ENCODE results near the gene CSGALNACT2.

CSGALNACT2 gene

DNA sequence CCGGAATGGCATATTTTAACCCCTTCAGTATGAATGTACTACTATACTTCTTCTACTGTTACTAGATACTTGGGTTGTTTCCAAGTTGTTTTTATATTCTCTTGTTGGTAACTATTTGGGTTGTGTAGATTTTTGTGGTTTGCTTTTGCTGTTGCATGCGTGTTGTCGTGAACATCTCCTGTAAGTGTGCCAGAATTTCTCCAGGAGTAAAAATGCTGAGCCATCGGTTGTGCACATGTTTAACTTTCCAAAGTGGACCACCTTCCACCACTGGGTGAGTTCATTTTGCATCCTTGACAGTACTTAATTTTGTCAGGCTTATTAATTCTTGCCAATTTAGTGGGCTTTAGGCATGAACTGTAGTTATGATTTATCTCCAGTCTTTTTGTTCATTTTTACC is 47.9 kb downstream of the CSGALNACT2 start:
- DNase-seq (ENCODE audit: low read depth) = no peak

DNA sequence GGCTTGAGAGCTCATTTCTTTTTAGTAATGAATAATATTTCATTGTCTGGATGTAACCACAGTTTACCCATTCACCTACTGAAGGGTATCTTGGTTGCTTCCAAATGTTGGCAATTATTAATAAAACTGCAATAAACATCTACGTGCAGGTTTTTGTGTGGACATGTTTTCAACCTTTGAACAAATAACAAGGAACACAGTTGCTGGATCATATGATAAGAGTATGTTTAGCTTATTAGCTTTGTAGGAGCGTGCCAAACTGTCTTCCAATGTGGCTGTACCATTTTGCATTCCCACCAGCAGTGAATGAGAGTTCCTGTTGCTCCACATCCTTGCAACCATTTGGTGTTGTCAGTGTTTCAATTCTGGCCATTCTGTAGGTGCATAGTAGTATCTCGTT is 49.0 kb downstream of the CSGALNACT2 start:
- DNase-seq (ENCODE audit: low read depth) = no peak

DNA sequence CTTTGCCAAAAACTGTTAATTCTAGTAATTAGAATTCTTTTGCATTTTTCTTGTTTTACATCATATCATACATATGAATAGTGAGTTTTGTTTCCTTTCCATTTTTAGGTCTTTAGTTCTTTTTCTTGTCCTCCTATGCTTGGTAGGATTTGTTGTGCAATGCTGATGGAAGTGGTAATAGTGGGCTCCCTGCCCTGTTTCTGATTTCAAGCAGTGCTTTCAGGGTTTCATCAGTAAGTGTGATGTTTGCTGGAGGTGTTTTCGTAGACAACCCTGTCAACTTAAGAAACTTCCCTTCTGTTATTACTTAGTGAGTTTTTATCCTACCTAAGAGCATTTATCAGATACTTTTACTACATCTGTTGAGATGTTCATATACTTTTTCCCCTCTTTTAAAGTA is 50.5 kb downstream of the CSGALNACT2 start:
- no peak for DNase-seq (ENCODE audit: low read depth)

DNA sequence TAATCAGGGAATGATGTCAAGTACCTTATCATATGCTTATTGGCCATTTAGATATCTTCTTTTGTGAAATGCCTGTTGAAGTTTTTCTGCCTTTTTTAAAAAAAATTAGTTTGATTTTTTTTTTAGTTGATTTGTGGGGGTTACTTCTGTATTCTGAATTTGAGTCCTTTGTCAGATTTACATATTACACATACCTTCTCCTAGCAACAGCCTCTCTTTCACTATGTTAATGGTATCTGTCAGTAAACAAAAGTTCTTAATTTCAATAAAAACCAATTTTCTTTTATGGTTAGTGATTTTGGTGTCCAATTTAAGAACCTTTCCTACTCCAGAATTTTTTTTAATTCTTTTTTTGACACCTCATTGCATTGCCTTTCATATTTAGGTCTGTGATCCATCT is 52.0 kb downstream of the CSGALNACT2 start:
- no peak for DNase-seq (ENCODE audit: low read depth)

DNA sequence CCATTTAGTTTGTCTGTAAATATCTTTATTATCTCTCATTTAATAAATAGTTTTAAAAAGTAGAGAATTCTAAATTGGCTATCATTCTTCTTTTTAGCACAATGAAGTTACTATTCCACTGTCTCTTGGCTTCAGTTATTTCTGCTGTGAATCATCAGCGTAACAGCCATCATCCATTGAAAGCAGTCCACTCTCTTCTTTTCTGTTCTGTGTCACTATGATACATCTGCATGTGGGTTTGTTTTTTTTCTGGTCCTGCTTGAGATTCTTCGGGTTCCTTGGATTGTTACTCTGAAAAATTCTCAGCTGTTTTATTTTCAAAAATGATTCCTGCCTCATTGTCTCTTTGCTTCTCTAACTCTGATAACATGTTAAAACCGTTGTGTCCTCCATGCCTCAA is 52.5 kb downstream of the CSGALNACT2 start:
- no peak for DNase-seq (ENCODE audit: low read depth)

DNA sequence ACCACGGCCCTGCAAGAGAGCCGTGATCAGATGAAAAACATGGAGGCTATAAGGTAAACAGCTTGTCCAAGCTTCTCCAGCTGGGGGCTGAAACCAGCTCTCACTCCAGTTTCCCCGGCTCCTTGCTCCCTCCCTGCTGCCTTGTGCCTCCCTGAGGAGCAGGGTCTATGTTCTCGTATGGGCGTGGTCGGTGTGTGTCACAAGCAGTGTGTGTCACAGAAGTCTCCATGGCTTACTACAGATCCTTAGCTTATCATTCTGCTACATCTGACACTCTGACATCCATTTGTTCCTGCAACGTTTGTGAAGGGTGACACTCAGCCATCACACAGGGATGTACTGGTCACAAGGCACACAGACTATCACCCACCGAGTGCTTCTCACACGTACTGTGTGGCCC is 54.6 kb downstream of the CSGALNACT2 start:
- no peak for DNase-seq (ENCODE audit: low read depth)

DNA sequence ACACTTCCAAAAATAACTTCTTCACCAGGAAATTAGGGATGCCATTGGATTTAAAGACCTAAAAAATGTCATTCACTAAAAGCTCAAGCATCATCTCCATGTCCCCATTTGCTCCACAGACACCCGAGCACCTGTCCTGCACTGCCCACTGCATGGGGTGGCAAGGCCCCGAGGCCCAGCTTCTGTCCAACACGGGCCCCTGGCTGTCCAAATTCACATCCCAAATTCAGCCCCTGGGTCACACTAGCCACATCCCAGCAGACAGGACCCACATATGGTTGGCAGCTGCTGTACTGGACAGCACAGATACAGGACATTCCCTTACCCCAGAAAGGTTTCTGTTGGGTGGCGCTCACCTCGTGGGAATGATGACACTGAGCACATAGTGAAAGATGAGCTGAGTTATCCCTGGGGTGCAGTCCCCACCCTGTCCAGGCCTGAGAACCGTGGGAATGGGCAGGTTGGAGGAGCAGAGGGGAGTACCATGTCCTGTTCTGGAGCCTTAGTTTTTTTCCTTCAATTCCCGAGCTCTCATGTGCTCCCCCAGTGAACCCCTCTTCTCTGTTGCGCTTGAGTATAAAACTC is 55.3 kb downstream of the CSGALNACT2 start:
- DNase-seq (ENCODE audit: low read depth) = no peak

DNA sequence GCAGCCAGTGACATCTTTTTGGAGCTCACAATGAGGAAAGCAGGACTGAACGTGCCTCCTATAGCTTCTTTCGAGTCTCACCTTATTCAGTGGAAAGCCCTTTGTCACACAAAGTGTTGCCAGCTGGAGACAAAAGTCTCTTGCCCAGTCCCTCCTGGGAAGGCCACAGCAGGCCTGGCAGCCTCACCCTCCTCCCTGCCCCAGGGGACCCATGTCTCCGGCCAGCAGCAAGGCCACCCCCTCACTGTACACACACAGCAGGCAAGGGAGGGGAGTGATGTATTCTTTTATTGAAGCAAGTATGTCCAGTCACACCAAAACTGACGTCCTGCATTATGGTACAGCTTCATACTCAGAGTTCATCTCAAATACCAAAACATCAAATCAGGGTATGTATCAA is 56.0 kb downstream of the CSGALNACT2 start:
- DNase-seq (ENCODE audit: low read depth) = no peak

DNA sequence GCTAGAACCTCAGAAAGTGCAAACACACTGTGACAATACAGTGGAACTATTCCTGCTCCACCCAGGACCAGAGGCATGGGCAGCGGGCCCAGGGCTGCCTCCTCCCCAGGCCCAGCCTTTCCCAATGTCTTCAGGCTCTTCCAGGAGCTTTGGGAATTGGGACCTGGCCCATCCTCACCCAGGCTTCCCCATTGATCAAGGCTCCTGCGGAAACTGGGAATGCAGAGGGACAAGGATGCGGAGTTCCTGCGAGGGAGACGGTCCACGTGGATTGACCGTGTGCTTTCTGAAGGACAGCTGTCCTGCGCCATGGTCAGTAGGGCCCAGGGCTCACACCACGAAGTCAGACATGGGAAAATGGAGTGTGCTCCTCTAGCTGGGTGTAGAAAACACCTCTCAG is 56.6 kb downstream of the CSGALNACT2 start:
- DNase-seq (ENCODE audit: low read depth) = no peak

DNA sequence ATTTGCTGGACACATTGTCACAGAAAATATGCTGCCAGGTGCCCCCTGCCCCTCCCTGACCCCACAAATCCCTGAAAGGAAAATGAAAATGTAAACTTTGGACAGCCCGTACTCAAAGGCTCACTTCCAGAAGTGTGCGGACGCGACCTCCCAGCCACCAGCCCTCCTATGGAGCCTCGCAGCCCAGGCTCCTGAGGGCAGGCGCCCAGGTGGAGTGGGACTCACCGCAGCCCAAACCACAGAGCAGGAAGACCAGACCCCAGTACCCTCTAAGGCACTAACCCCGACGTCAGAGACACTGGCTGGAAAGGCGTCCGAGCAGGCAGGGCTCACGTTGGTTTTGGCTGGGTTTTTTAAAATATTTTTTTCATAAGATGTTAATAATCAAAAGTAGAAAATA is 57.3 kb downstream of the CSGALNACT2 start:
- DNase-seq (ENCODE audit: low read depth) = no peak

DNA sequence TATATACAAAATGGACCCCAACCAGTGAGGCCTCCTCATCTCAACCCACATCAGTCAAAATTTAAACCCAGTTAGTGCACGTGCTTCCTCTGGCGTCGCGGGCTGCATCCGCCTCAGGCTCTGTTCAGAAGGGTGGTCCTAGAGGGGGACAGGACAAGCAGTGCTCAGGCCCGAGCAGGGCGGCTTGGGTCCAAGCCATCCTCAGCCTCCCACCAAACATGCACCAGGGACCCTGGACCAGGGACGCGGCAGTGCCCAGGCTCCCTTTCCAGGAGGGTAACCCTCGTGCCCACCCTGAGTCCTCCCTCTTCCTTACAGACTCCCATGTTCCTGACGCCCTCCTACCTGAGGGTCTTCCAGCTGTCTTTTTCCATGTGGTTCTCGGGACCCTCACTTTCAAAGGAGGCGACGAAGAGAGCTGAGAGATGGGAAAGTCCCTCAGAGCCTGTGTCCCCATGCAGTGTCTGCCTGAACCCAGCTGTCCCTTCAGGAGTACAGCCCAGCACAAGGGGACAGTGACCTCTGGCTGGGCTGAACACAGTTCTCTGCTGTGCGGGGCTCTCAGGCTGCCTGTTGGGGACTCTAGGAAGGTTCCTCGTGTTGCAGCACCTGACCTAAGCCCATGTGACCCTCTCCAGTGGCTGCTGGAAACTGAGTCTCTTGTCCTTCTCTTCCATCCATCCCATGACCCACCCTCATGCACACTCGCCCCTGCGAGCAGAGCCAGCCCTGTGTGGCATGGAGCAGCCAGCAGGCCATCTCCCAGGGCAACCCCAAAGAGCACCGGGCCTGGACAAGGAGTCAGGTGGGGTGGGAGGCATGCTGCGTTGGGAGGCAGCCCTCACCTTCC is 58.1 kb downstream of the CSGALNACT2 start:
- DNase-seq (ENCODE audit: low read depth) = no peak

DNA sequence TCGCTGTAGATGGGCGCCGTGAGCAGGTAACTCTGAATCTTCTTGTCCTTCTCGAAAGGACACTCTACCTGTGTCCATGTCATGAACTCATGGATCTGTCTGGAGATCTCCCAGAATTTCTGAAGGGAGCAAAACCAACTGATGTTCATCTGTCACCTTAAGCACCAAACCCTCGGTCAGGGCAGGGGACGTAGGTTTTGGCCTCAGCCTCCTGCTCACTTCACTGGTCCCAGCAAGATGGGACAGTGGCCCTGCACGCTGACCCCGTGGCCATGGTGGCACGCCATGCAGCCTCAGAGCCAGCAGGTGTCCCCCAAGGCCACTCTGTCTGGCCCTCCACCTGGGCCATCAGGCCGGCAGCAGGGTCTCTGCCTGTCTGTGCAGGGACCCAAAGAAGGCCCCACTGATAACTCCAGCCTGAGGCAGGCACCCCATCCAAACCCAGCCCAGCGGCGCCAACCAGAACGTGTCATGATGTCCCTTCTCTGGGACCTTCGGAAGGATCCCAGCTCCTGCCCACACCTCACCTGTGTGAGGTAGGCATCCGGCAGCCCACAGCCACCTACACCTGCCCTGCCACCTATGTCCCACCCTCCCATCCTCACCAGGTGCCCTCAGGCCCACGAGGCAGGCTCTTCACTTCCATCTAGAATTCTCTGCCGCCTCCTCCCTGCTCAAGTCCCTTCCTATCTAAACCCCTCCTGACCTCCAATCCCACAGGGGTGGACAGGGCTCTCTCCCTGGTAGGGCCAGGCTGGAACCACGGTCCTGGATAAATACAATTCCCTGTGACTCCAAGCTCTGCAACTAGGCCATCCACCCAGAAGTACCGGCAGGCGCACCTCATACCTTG is 59.0 kb downstream of the CSGALNACT2 start:
- no peak for DNase-seq (ENCODE audit: low read depth)

DNA sequence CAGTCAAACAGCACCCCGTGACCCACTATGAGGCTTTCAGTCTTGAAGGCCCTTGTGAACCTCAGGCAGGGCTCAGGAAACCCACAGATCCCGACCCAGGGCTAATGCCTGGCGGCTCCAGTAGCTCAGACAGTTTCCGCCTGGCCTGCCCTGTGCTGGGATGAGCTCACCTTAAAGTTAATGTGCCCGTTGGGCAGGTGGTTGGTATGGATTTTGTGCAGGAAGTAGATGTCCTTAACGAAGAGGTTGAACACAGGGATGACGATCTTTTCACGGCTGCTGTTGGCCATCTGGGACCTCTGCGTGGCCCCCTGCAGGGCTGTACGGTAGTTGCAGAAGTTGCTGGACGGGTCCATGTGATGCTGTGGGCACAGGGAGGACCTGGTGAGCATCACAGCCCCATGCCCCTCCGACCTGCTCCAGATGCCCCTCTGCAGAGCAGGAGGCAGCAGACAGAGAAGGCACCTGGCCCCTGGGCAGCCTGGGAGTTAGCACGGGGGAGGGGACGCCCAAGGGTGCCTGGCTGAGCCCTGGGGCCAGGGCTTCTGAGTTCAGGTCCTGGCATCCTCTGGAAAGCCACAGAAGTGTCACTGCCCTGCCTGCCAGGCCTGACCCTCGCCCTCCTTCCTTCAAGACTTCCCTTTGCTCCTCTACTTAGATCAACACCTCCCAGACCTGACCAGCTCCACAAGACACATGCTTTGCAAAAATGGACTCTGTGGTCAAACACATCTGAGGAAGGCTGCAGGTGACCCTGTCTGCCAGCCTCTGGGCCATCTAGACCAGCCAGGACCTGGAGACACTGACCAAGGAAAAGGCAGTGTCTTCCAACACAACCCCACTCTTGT is 59.8 kb downstream of the CSGALNACT2 start:
- no peak for DNase-seq (ENCODE audit: low read depth)

DNA sequence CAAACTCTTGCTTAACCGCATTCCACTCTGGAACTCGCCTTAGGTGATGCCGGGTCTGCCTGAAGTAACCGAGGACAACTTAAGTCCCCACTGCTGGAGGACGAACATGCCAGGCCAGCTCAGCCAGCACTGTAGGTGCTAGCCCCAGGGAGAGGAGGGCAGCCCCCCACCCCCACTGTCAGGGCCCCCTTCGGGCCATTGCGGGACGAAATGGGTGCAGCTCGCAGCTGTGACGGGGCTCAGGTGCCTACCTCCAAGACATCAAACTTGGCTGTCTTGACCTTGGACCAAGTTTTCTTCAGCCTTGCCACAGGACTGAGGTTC is 60.4 kb downstream of the CSGALNACT2 start:
- DNase-seq (ENCODE audit: low read depth) = no peak

DNA sequence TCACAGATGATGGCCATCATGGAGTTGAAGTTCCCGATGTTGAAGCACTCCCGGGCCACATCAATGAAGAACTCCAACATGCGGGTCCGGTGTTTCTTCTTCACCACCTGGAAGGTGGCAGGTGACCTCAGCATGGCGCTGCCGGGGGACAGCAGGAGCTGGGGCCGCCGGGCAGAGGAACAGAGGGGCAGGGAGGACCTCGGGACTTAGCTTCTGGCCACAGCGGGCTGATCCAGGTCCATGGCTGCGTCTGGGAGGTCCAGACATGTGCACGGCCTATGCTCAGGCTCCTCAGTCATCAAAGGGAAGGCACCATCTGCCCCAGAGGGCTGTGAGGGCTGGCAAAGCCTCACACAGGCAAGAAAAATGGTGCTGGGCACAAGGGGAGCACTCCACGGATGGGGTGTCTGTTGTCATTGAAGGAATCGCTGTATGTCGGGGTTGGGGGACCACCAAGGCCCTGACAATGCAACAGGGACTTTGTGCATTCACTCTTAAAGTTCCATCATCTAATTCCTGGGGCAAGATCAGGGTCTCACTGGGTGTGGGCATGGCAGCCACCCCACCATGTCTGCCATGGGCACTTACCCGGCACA is 60.9 kb downstream of the CSGALNACT2 start:
- no peak for DNase-seq (ENCODE audit: low read depth)

DNA sequence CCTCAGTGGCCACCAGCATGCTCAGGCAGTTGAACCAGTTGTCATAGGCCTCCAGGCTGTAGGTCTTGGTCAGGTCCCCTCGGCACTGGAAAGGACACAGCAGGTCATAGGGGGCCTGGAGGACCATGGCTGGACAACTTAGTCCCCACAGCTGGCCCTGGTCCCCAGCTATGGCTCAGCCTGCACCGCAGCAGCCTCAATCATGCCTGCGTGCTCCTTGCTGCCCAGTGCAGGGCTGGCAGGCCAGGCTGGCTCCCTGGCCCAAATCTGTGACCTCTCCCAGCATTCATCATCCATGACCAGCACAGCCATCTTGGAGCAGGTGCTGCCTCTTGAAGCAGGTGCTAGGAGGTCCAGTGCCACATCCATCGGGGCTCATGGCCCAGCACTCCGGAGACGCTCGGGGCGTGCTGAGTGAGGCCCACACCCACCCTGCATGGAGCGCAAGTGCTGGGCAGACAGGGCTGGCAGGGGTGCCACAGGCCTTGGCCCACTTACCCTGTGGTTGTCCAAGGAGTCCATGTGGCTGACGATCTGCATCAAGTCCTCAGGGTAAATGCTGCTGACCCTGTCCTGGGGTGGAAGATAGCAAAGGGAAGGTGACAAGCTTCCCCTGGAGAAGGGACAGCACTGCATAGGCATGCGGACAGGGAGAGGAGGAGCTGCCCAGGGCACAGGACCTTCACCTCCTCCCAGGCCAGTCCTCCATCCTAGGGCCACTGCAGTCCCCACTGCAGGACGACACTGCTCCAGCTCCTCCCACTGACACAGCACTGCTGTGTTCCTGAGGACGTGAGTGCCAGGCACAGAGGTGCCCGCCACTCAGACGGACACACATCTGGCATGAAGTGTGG is 61.7 kb downstream of the CSGALNACT2 start:
- no peak for DNase-seq (ENCODE audit: low read depth)

DNA sequence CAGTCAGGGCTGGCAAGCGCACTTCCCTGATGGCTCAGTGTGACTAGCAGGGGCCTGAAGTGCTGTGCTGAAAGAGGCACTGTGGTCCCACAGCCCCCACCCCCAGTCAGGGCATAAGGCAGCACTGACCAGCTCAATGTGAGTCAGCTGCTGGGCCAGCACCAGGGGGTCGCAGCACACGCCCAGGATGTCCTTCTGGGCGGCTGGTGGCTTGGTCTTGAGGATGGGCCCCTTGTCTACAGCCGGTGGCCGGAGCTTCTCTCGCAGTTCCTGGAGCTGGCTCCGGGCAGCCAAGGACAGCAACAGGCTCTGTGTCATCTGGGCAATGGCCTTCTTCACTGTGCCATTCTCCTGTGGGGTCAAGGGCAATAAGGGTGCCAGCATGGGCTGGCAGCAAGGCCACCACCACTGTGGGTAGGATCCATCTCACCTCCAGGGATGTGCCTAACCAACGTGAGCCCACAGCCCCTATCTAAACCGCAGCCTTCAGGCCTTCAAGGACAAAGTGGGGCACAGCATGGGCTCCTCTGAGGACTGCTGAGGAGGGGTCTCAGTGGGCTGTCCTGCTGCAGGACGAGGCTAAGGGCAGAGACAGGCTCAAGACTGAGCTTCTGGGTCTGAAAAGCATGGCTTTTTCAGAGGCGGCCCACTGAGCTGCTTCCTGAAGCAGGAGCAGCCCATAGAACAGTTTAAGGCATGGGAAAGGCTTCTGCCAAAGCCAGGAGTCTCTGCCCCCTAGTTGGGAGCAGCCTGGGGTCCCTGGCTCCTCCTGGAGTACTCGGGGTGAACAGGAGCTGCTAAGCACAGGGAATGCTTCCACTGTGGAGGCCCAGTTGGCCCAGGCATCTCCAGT is 62.5 kb downstream of the CSGALNACT2 start:
- DNase-seq (ENCODE audit: low read depth) = no peak

DNA sequence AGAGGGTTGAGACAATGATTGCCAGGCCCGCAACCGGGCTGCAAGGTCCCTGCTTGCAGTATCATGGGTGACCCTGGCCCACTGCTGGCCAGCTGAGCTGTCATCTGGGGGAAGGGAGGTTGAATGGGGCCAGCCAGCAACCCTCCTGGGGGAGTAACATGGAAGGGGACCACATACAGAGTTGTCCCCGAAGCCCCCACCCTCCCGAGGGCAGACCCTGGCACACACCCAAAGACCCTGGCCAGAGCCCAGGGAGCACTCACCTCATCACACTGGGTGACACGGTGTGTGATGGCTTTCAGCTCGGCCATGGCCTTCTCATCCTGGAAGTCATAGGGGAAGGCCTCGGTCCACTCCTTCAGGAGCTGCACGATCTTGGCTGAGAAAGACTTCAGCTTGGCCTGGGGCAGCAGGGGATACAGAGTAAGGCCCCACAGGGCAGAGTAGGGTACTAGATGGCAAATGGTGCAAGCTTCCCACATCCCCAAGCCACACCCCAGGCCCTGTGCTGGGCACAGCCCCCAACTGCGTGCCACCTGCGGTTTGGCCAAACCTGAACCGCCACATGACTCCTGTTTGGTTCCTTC is 63.4 kb downstream of the CSGALNACT2 start:
- DNase-seq (ENCODE audit: low read depth) = no peak

DNA sequence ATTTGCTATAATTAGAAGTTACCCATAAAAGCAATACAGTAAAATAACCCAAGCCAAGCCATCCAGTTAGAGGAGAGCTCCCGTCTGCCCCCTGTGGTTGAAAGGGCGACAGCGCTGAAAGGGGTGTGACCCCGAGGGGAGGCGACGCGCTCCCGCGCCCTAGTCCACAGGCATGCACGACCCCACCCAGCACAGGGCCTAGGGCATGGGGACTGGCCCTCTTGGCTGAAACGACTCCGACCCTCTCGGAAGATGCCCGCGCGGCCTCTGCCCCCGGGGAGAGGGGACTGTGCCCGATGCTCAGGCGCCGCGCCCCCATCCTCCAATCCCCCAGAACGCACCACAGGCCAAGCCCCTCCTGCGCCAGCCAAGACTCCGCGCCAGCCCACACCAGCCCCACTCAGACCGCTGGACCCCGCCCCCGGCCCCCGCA is 64.0 kb downstream of the CSGALNACT2 start:
- DNase-seq (ENCODE audit: low read depth) = no peak

Measured in activated T-helper 9 cell treated with anti-CD3 and anti-CD28 coated beads, Interleukin-2, amount 50 U/mL, for 16 hours (primary cell).